Activated gamma-delta T cell (primary cell): ENCODE results near the gene FCMR.

Source experiments
- DNase-seq: peaks from one replicate; lab custom pipeline; 2025; lab: John Stamatoyannopoulos, UW

The FCMR gene

GRCh38 chr1:206901944-206902343, 19.8 kb downstream of the FCMR start:
- no peak for DNase-seq

- no peak for DNase-seq
Measured at GRCh38 chr1:206900149-206900548, 21.6 kb downstream of the FCMR start.

- DNase-seq = no peak
Measured at GRCh38 chr1:206899717-206900116, 22.0 kb downstream of the FCMR start.

GRCh38 chr1:206898915-206899431, 22.8 kb downstream of the FCMR start:
- no peak for DNase-seq

GRCh38 chr1:206898089-206898914, 23.4 kb downstream of the FCMR start:
- no peak for DNase-seq

GRCh38 chr1:206897175-206897574, 24.6 kb downstream of the FCMR start, which contains the start of gene IL24:
IL24 (plus strand) TSS chr1:206897443; CDS start chr1:206897833, 390 bp downstream.
- DNase-seq = no peak

GRCh38 chr1:206896261-206896660, 25.5 kb downstream of the FCMR start:
- no peak for DNase-seq

- DNase-seq = no peak
Measured at GRCh38 chr1:206895837-206896242, 25.9 kb downstream of the FCMR start.

GRCh38 chr1:206895325-206895724, 26.4 kb downstream of the FCMR start:
- DNase-seq = no peak

- DNase-seq = no peak
Measured at GRCh38 chr1:206893380-206893779, 28.4 kb downstream of the FCMR start.

GRCh38 chr1:206892351-206892984, 29.3 kb downstream of the FCMR start:
- DNase-seq = no peak

- DNase-seq = no peak
Measured at GRCh38 chr1:206891412-206891811, 30.3 kb downstream of the FCMR start.

- DNase-seq = no peak
Measured at GRCh38 chr1:206890125-206891060, 31.3 kb downstream of the FCMR start.

- DNase-seq = no peak
Measured at GRCh38 chr1:206887701-206888100, 34.0 kb downstream of the FCMR start.

GRCh38 chr1:206886831-206887230, 34.9 kb downstream of the FCMR start:
- DNase-seq = no peak

GRCh38 chr1:206885341-206886060, 36.2 kb downstream of the FCMR start:
- DNase-seq = no peak

- no peak for DNase-seq
Measured at GRCh38 chr1:206883876-206884275, 37.9 kb downstream of the FCMR start.

GRCh38 chr1:206883160-206883559, 38.6 kb downstream of the FCMR start:
- DNase-seq = no peak

GRCh38 chr1:206882555-206882954, 39.2 kb downstream of the FCMR start:
- no peak for DNase-seq

- no peak for DNase-seq
Measured at GRCh38 chr1:206880314-206880713, 41.4 kb downstream of the FCMR start.

GRCh38 chr1:206878456-206878855, 43.3 kb downstream of the FCMR start:
- no peak for DNase-seq
